HG03378 (cell line): ENCODE measurements around the gene RTP5.

Experiments used
- ATAC-seq: cut with Tn5 transposase; IDR thresholded peaks from one replicate; pipeline ENCODE4 v1.9.1; 2021; ENCODE audit warnings: mild to moderate bottlenecking, moderate library complexity; ENCODE audit not compliant: unreplicated experiment

RTP5 gene

GRCh38 chr2:241886840-241887447 lies 17.4 kb downstream of the RTP5 start:
- ATAC-seq: no peak

DNA sequence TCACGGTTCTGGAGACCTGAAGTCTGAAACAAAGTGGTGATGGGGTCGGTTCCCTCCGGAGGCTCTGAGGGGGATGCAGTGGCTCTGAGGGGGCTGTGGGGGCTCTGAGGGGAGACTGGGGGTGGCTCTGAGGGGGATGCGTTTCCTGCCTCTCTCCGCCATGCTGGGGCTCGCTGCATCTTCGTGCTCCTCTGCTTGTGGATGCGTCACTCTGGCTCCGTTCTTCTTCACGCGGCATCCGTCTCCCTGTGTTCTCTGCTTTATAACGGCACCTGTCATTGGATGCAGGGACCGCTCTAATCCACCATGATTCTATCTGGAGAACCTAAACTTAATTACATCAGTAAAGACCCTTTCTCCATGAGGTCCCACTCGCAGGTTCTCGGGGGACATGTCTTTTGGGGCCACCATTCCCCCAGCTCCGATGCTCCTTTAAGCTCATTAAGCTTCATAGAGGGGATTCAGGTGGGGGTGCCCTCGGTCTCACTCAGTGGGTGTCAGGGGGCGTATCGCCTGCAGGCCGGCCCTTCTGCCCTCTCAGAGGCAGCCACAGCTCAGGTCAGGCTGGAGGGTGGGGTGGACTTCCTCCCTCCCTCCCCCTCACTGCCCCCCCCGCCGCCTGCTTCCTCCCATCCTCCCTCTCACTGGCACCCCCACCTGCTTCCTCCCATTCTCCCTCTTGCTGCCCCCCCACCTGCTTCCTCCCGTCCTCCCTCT lies 18.4 kb downstream of the RTP5 start:
- no peak for ATAC-seq

GRCh38 chr2:241888641-241889040 lies 19.1 kb downstream of the RTP5 start:
- ATAC-seq: no peak

DNA sequence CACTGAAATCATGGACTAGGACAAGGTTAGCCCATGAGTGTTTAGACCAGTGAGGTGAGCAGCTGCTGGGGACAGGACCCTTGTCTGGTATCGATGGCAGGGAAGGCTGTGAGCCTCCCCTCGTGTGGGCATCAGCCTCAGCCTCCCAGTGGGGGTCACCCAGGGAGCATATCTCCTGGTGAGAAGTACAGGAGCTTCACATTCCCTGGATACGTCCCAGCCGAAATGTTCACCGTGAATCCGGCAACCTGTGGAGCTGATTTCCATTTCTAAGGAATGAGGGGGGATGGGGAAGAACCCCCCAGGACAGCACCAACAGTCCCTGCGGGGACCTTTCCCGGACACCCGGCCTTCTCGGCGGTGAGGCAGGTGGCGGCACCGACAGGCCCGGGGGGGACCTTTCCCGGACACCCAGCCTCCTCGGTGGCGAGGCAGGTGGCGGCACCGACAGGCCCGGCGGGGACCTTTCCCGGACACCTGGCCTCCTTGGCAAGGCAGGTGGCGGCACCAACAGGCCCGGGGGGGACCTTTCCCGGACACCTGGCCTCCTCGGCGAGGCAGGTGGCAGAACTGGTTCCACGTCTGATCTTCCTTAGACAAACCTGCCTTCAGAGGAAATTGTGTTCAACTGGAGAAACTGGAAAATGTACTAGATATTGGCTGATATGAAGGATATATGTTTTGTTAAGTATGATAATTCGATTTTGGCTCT lies 21.2 kb downstream of the RTP5 start:
- no peak for ATAC-seq

DNA sequence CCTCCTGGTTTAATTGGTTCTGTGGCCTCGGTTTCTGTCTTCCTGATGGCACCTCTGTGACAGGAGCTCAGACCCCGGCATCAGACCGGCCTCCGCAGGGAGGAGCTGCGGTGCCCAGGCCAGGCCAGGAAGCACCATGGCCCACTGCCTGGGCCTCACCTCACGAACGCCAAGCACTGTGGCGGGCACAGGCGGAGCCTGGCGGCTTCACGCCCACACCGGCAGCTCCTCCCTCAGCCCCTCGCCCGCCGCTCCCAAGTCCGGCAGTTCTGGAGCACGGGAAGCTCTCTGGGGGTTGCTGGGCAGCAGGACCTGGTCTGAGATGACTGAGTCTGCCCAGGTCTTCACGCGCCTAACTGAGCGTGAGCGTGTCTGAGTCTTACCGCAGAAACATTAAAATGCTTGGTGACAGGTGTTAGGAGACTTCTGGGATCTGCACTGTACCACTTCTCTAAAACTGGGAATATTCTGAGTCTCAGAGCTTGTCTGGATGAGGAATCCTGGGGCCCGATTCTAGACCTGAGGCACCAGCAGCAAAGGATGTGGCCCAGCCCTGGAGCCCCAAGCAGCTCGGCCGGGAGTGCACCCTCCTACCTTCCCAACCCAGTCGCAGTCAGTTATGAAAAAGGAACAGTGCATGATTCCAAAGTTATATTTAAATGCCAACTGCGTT lies 21.9 kb downstream of the RTP5 start:
- no peak for ATAC-seq

- ATAC-seq: no peak
These were observed 22.4 kb downstream of the RTP5 start for GRCh38 chr2:241891988-241892298.

DNA sequence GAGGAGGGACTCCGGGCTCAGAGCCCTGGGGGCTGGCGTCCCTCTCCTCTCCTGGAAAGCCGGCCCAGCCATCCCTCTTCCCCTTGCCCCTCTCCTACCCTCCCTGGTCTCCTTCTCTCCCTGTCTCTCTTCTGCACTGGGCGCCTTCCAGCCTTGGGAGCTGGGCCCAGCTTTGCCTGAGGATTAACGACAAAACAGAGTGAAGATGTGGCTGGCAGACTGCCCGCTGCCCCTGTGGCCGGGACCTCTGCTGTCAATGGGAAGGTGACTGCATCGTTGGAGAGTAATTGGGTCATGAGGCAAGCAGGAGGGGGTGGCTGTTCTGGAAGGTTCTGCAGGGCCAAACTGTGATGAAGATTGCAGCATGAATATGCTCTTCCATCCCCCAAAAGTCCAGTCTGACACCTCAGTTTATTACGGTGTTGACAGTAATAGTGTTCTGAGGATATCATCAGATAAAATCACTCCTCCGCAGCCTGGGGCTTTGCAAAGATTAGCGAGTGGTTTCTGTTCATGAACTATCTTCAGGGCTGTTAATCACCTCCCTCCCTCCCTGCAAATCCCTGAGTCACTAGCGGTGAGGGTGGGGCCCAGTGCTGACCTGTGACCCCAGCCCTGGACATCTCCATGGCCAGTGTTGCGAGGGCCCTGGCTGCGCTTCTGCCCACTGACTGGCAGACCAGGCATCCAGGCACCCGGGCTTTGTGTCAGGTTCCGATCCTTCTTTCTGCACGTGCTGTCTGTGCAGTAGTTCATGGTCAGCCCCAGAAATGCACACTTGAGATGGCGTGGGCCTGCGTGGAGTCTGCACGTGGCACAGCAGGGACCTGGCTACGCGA lies 23.0 kb downstream of the RTP5 start:
- no peak for ATAC-seq

GRCh38 chr2:241893265-241893664 lies 23.7 kb downstream of the RTP5 start:
- ATAC-seq: no peak

GRCh38 chr2:241894056-241894641 lies 24.6 kb downstream of the RTP5 start:
- no peak for ATAC-seq

DNA sequence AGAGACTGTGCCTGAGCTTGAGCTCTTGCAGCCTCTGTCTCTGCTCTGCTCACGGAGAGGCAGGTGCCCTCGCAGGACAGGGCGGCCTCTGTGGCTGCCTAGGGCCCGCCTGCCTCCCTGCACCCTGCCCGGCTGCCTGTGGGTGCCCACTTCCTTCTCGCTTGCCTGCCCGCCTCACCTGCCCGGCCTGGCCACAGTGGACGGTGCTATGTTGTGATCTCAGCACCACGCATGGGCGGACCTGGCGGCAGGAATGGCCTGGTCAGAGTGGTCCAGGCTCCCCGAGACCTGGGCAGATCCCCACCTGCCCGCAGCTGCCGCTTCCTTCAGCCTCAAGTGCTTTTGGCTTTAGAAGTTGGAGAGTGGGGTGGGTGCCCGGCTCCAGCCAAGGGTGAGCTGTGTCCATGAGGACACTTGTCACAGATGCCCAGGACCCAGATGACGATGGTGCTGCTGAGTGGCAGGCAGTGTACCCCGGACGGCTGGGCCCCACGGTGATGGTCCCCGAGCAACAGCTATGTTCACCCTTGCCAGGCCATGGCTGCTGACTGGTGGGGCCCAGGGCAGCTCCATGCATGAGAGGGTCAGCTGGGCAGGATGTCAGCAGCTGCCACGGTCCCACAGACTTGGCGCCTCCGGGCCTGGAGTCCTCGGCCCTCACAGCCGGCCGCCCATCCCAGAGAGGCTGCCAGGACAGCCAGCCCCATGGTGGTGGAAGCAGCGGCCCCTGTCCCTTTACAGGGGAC lies 25.3 kb downstream of the RTP5 start:
- ATAC-seq: no peak

DNA sequence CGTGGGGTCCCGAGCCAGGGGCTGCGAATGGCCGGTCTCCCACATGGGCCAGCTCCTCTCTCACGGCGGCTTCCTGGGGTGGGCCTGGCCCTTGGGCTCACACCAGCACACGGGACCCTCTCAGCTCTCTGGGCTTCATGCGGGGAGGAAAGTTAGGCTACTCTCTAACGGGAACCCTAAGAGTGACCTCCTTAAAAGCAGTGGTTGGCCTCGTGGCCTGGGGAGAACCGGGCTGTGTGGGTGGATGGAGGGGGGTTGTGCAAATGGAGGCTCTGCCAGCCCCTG lies 25.8 kb downstream of the RTP5 start:
- ATAC-seq: no peak

DNA sequence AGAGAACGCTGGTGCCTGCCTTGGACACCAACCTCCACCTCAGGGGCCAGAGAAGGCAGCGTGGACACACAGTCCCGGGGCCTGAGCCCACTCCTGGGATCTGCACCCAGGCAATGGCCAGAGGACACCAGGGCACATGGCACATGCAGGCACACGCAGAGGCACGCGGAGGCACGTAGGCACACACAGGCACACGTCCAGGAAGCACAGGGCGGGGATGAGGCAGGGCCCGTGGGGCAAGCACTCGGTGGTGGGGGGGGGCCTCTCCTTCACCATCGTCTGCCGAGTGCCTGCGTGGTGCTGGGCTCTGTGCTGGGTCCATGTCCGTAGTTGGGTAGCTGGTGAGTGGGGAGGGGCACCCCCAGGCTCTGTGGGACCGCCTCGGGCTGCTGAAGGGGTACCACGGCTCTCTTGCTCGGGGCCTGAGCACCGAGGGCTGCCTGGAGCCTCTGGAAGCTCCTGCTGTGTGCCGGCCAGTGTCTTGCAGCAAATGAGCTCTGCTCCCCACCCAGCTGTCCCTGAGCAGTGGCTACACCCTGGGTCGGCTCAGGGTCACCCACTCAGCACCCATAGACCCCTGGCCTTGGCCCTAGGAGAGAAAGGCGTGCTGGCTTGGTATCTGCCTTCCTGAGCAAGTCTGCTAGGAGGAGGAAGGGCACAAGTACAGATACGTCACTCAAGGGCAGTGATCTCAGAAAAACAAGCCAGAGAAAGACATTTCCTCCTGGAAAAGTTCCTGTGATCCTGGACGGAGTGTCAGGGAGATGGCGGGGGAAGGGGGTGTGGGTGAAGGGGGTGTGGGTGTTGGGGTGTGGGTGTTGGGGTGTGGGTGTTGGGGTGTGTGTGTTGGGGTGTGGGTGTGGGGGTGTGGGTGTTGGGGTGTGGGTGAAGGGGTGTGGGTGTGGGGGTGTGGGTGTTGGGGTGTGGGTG lies 26.4 kb downstream of the RTP5 start:
- ATAC-seq: no peak

- ATAC-seq: no peak
These were observed 27.2 kb downstream of the RTP5 start for GRCh38 chr2:241896746-241897201.

GRCh38 chr2:241897231-241897916 lies 27.8 kb downstream of the RTP5 start:
- no peak for ATAC-seq

DNA sequence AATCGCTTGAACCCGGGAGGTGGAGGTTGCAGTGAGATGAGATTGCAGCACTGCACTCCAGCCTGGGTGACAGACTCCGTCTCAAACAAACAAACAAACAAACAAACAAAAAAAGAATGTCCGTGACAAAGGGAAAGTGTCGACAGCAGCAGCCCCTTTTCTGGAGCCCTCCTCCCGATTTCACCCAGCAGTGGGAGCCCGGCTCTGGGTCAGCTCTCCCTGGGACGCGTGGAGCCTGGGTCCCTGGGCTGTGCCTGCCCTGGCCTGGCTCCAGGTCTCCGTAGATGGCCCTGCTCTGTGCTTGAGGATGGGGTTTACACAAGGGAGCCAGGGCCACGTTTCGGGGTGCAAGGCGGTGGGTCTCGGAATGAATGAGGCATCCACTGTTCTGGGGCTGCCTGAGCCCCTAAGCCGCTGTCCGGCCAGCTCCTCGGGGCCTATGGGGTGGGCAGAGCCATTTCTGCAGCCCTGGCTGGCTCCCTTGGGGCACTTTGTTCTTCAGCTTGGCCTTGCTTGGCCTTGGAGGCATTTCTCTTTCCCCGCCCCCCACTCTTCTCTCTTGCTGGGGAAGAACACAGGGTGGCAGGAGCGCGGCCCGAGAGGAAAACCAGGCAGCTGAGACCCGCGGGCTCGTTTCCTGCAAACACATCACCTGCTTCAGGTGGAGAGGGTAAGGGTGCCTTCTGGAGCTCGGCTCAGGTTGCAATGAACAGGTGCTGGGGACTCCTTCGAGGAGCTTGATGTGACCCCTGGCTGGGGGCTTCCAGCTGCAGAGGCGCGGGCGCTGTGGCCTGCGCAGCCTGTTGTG lies 29.1 kb downstream of the RTP5 start:
- no peak for ATAC-seq

DNA sequence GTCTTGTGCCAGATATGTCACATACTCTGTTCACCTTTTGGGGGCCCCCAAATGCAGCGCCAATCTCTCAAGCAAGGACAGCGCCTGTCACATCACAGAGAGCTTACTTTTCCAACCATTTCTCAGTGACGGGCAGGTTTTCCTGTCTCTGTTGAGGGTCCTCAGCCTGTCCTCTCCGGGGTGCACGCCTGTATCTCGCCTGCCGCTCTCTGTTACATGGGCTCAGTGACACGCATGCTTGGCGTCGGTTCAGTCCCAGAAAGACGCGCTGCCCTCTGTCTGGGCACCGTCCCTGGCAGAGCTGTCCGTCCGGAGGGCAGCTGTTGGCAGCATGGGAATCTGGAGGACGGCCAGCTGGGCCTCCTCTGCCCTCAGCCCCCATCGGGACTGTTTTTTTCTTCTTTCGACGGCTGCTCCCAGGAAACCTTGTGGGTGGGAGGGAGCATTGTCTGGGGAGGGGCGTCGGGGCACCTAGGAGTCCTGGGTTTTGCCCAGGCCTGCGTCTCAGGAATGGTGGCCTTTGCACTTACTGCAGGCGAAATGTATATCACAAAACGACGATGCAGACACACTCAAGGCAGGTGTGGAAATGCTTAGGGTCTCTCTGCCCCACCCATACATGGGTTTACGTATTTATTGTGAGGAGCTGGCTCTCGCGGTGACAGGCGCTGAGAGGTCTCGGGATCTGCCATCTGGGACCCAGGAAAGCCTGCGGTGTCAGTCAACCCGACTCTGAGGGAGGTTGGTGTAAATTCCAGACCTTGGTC lies 30.9 kb downstream of the RTP5 start:
- ATAC-seq: no peak

- ATAC-seq: no peak
These were observed 31.5 kb downstream of the RTP5 start for GRCh38 chr2:241901018-241901380.
